GM18951 (cell line): ENCODE results near the gene GTF3C4.

Experiments
- POLR2A ChIP-seq: IDR thresholded peaks from 4 replicates; pipeline ENCODE4 v1.6.1; 2011; ENCODE audit warnings: mild to moderate bottlenecking; ENCODE audit not compliant: insufficient read length, insufficient read depth; ENCODE audit errors: extremely low read depth
- in situ Hi-C: fragments of 300-500 bp; cut with MboI; formaldehyde crosslinking; loops from one replicate; pipeline ENCODE4 v1.12.0; 2022; ENCODE audit warnings: low sequenced_read_pairs, mixed read lengths, inconsistent platforms; ENCODE audit not compliant: unreplicated experiment

Gene GTF3C4

GRCh38 chr9:132732326-132733259 is 62.3 kb downstream of the GTF3C4 start:
- in situ Hi-C loops = no loop called here
- no peak for TF ChIP-seq POLR2A

GRCh38 chr9:132733260-132733815 is 63.1 kb downstream of the GTF3C4 start:
- in situ Hi-C loops = no loop called here
- TF ChIP-seq POLR2A = no peak

- in situ Hi-C loops = no loop called here
- no peak for TF ChIP-seq POLR2A
Observed at GRCh38 chr9:132739710-132740310, 69.5 kb downstream of the GTF3C4 start.

GRCh38 chr9:132740526-132741309 is 70.5 kb downstream of the GTF3C4 start:
- TF ChIP-seq POLR2A = no peak
- in situ Hi-C loops = no loop called here

- TF ChIP-seq POLR2A = no peak
- in situ Hi-C loops = no loop called here
Observed at GRCh38 chr9:132742821-132743311, 72.6 kb downstream of the GTF3C4 start.

- in situ Hi-C loops = no loop called here
Observed at GRCh38 chr9:132743931-132744479, 73.7 kb downstream of the GTF3C4 start.

More at GRCh38 chr9:132743931-132744479, 73.7 kb downstream of the GTF3C4 start:
- TF ChIP-seq POLR2A = no peak
